Caco-2 (cell line): ENCODE results near the gene GRK3. TPM values are rescaled to one million over a fixed set of nuclear protein-coding genes. Genes with fewer than 3 reads are reported as not detected.
"Not testable (repeated sequence)": the region's sequence is repeated elsewhere in the genome, so short reads cannot be mapped to it uniquely, and the experiment has no call there.

ENCODE experiments used
- BruUV-seq: library from RNA; stranded (reverse); fragments of 400-500 nt; replicated peaks from 2 replicates; lab custom pipeline; 2021; lab: Mats Ljungman, UMichigan
- CTCF ChIA-PET: fragments of 300-600 bp; sonication (Branson Sonifier 250); formaldehyde crosslinking; loops from one replicate; lab custom pipeline; 2022; ENCODE audit warnings: antibody characterized with exemption; lab: Charles Lee
- POLR2A ChIA-PET: fragments of 300-600 bp; sonication (Branson Sonifier 250); formaldehyde crosslinking; loops from one replicate; lab custom pipeline; 2022; ENCODE audit warnings: antibody characterized with exemption; lab: Charles Lee
- DNase-seq, 2 experiments: peaks; one replicate each; pipeline versions ENCODE4 v3.0.0 to v3.0.0-alpha.2; 2020 to 2022
- H3K27me3 ChIP-seq: replicated peaks from 2 replicates; pipeline ENCODE4 v1.6.0; 2011; ENCODE audit warnings: low read length; ENCODE audit not compliant: control insufficient read depth, insufficient read depth
- H3K36me3 ChIP-seq: 2 replicates; pipeline ENCODE4 v1.5.1; 2011; ENCODE audit warnings: low read length; ENCODE audit not compliant: control insufficient read depth, insufficient read depth
- H3K4me1 ChIP-seq: fragments of 250-450 bp; sonication (Bioruptor Pico); 2 replicates; pipeline ENCODE4 v1.5.1; 2020; ENCODE audit warnings: mild to moderate bottlenecking
- H3K4me3 ChIP-seq: 2 replicates; pipeline ENCODE4 v1.5.1; 2011; ENCODE audit warnings: low read depth, mild to moderate bottlenecking, control low read depth, low read length
- H3K9me3 ChIP-seq: fragments of 250-450 bp; sonication (Bioruptor Pico); 2 replicates; pipeline ENCODE4 v1.5.1; 2020; ENCODE audit warnings: mild to moderate bottlenecking, moderate library complexity
- H3K27ac Mint-ChIP-seq: one replicate; pipeline ENCODE4 v1.8.0; 2022; ENCODE audit warnings: mixed read lengths; ENCODE audit not compliant: unreplicated experiment
- H3K27me3 Mint-ChIP-seq: one replicate; pipeline ENCODE4 v1.8.0; 2022; ENCODE audit warnings: mixed read lengths; ENCODE audit not compliant: insufficient read depth, unreplicated experiment
- H3K36me3 Mint-ChIP-seq: one replicate; pipeline ENCODE4 v1.8.0; 2022; ENCODE audit warnings: mild to moderate bottlenecking, mixed read lengths; ENCODE audit not compliant: insufficient read depth, unreplicated experiment
- H3K4me1 Mint-ChIP-seq: one replicate; pipeline ENCODE4 v1.8.0; 2022; ENCODE audit warnings: low read depth, mixed read lengths; ENCODE audit not compliant: unreplicated experiment
- H3K4me3 Mint-ChIP-seq: one replicate; pipeline ENCODE4 v1.8.0; 2022; ENCODE audit warnings: mild to moderate bottlenecking, moderate library complexity, mixed read lengths; ENCODE audit not compliant: unreplicated experiment
- H3K9me3 Mint-ChIP-seq: one replicate; pipeline ENCODE4 v1.8.0; 2022; ENCODE audit warnings: mixed read lengths; ENCODE audit not compliant: unreplicated experiment
- CTCF ChIP-seq, 2 experiments: fragments of 200-600 bp in 1 of 2; IDR thresholded peaks; 1 replicate in 1 of 2; 2 replicates in 1 of 2; pipeline versions ENCODE4 v1.5.1 to v1.8.0; 2011 to 2022; ENCODE audit warnings: antibody characterized with exemption in 1 of 2, control low read depth in 1 of 2, inconsistent platforms in 1 of 2, low read depth in 1 of 2, low read length in 1 of 2, mild to moderate bottlenecking in 1 of 2, moderate library complexity in 1 of 2; ENCODE audit not compliant: insufficient read depth in 1 of 2, severe bottlenecking in 1 of 2, unreplicated experiment in 1 of 2
- intact Hi-C: fragments of 100-400 bp; cut with micrococcal nuclease; formaldehyde crosslinking; loops from one replicate; pipeline ENCODE4 v1.10.0; 2022; ENCODE audit not compliant: unreplicated experiment
- total RNA-seq: library from RNA; stranded (reverse); gene quantifications from 2 replicates; pipeline ENCODE4 v1.2.3, GENCODE V29; 2022

GRK3 gene
- total RNA-seq, 1 experiment from 2014 or later, result 9.7 TPM

GRCh38 chr22:25546751-25547150, 17.7 kb upstream of the GRK3 start:
- Mint-ChIP-seq H3K27me3 (no peaks in the 10 kb centered on the region), H3K36me3 (no peaks in the 10 kb centered on the region), H3K4me1 (no peaks in the 10 kb centered on the region), H3K9me3 (no peaks in the 10 kb centered on the region), H3K27ac (no peak overlapping the region), H3K4me3 (no peak overlapping the region)
- no TSS peak for BruUV-seq
- ChIA-PET POLR2A (no interaction called here), CTCF (no interaction called here)
- H3K4me1 ChIP-seq, result no peaks in the 10 kb centered on the region
- H3K4me3 ChIP-seq, result no peak overlapping the region
- H3K27me3 ChIP-seq, result no peaks in the 10 kb centered on the region; the same call in 1 of the 2 replicates
- no peaks in the 10 kb centered on the region for H3K9me3 ChIP-seq
- no peak for DNase-seq
- intact Hi-C loops, result no loop called here
- no peaks in the 10 kb centered on the region for H3K36me3 ChIP-seq
- TF ChIP-seq CTCF (IDR thresholded peaks at IDR 0.05; ENCODE audit: insufficient read depth in 1 of 2, low read depth in 1 of 2, low read length in 1 of 2, severe bottlenecking in 1 of 2, unreplicated experiment in 1 of 2), result no peak

- no peaks in the 10 kb centered on the region for H3K36me3 ChIP-seq
- no peaks in the 10 kb centered on the region for H3K9me3 ChIP-seq
- DNase-seq, result no peak
- no peaks in the 10 kb centered on the region for H3K4me1 ChIP-seq
- TF ChIP-seq CTCF (IDR thresholded peaks at IDR 0.05; ENCODE audit: insufficient read depth in 1 of 2, low read depth in 1 of 2, low read length in 1 of 2, severe bottlenecking in 1 of 2, unreplicated experiment in 1 of 2), result no peak
- CTCF ChIA-PET, result no interaction called here
- BruUV-seq, result no TSS peak
- POLR2A ChIA-PET, result no interaction called here
- Mint-ChIP-seq H3K4me1 (no peaks in the 10 kb centered on the region), H3K9me3 (no peaks in the 10 kb centered on the region), H3K27me3 (no peaks in the 10 kb centered on the region), H3K36me3 (no peaks in the 10 kb centered on the region), H3K4me3 (no peak overlapping the region), H3K27ac (no peak overlapping the region)
- intact Hi-C loops, result no loop called here
- no peak overlapping the region for H3K4me3 ChIP-seq
- no peaks in the 10 kb centered on the region; the same call in 1 of the 2 replicates for H3K27me3 ChIP-seq
These were observed 15.5 kb upstream of the GRK3 start for GRCh38 chr22:25548866-25549464.

GRCh38 chr22:25551396-25551795, 13.1 kb upstream of the GRK3 start:
- Histone ChIP-seq H3K9me3 (no peaks in the 10 kb centered on the region), H3K36me3 (no peaks in the 10 kb centered on the region), H3K27me3 (no peaks in the 10 kb centered on the region; the same call in 1 of the 2 replicates), H3K4me1 (no peaks in the 10 kb centered on the region), H3K4me3 (no peak overlapping the region)
- Mint-ChIP-seq H3K4me1 (no peaks in the 10 kb centered on the region), H3K4me3 (no peak overlapping the region), H3K27me3 (no peaks in the 10 kb centered on the region), H3K27ac (no peak overlapping the region), H3K9me3 (no peaks in the 10 kb centered on the region), H3K36me3 (no peaks in the 10 kb centered on the region)
- no peak for TF ChIP-seq CTCF (IDR thresholded peaks at IDR 0.05; ENCODE audit: insufficient read depth in 1 of 2, low read depth in 1 of 2, low read length in 1 of 2, severe bottlenecking in 1 of 2, unreplicated experiment in 1 of 2)
- no peak for DNase-seq
- CTCF ChIA-PET, result no interaction called here
- no TSS peak for BruUV-seq
- intact Hi-C loops, result no loop called here
- POLR2A ChIA-PET, result no interaction called here

GRCh38 chr22:25552405-25552804, 12.1 kb upstream of the GRK3 start:
- H3K9me3 Mint-ChIP-seq, BruUV-seq, H3K27me3 Mint-ChIP-seq, H3K4me3 ChIP-seq, H3K27me3 ChIP-seq, intact Hi-C loops, H3K36me3 Mint-ChIP-seq, CTCF ChIA-PET, H3K4me3 Mint-ChIP-seq, H3K4me1 Mint-ChIP-seq, H3K36me3 ChIP-seq, H3K27ac Mint-ChIP-seq, H3K4me1 ChIP-seq, H3K9me3 ChIP-seq, POLR2A ChIA-PET, DNase-seq: not testable (repeated sequence)
